GM23248 (cell line): ENCODE measurements around the gene FLT1. TPM values are rescaled to one million over a fixed set of nuclear protein-coding genes. Genes with fewer than 3 reads are reported as not detected.

Experiments
- DNase-seq: peaks from one replicate; pipeline ENCODE4 v3.0.0-alpha.2; 2015
- H2AFZ ChIP-seq: fragments of 200-600 bp; sonication (generic); 2 replicates; pipeline ENCODE4 v1.6.1; 2016; ENCODE audit warnings: antibody characterized with exemption
- H3F3A ChIP-seq: fragments of 200-600 bp; sonication (generic); 2 replicates; pipeline ENCODE4 v1.6.1; 2016; ENCODE audit warnings: mild to moderate bottlenecking, antibody characterized with exemption, mixed run types; ENCODE audit not compliant: insufficient read depth
- H3K27ac ChIP-seq: fragments of 200-600 bp; sonication (generic); 2 replicates; pipeline ENCODE4 v1.5.1; 2016; ENCODE audit warnings: mild to moderate bottlenecking
- H3K27me3 ChIP-seq: fragments of 200-600 bp; sonication (generic); replicated peaks from 2 replicates; pipeline ENCODE4 v1.6.1; 2016; ENCODE audit warnings: mild to moderate bottlenecking; ENCODE audit not compliant: insufficient read depth
- H3K36me3 ChIP-seq: fragments of 200-600 bp; sonication (generic); 2 replicates; pipeline ENCODE4 v1.6.1; 2016; ENCODE audit warnings: low read depth, mild to moderate bottlenecking
- H3K4me1 ChIP-seq: fragments of 200-600 bp; sonication (generic); 2 replicates; pipeline ENCODE4 v1.6.1; 2016; ENCODE audit warnings: mild to moderate bottlenecking; ENCODE audit not compliant: insufficient read depth
- H3K4me2 ChIP-seq: fragments of 200-600 bp; sonication (generic); one replicate; pipeline ENCODE4 v1.6.1; 2016; ENCODE audit warnings: mild to moderate bottlenecking; ENCODE audit not compliant: unreplicated experiment
- H3K4me3 ChIP-seq: fragments of 200-600 bp; sonication (generic); 2 replicates; pipeline ENCODE4 v1.5.1; 2016; ENCODE audit warnings: mild to moderate bottlenecking
- H3K79me2 ChIP-seq: fragments of 200-600 bp; sonication (generic); 2 replicates; pipeline ENCODE4 v1.6.1; 2016; ENCODE audit warnings: mild to moderate bottlenecking; ENCODE audit not compliant: insufficient read depth
- H3K9ac ChIP-seq: fragments of 200-600 bp; sonication (generic); 2 replicates; pipeline ENCODE4 v1.6.1; 2016; ENCODE audit warnings: mild to moderate bottlenecking
- H3K9me2 ChIP-seq: fragments of 200-600 bp; sonication (generic); 2 replicates; pipeline ENCODE4 v1.6.1; 2016; ENCODE audit warnings: mixed run types, mild to moderate bottlenecking, moderate library complexity; ENCODE audit not compliant: insufficient read depth
- H3K9me3 ChIP-seq: fragments of 200-600 bp; sonication (generic); one replicate; pipeline ENCODE4 v1.6.1; 2017; ENCODE audit warnings: low read depth
- H4K20me1 ChIP-seq: fragments of 200-600 bp; sonication (generic); 2 replicates; pipeline ENCODE4 v1.6.0; 2016; ENCODE audit not compliant: insufficient read depth
- EZH2 ChIP-seq: fragments of 200-600 bp; sonication (generic); IDR thresholded peaks from 2 replicates; pipeline ENCODE4 v1.6.1; 2018; ENCODE audit warnings: antibody characterized with exemption, mild to moderate bottlenecking; ENCODE audit not compliant: insufficient read depth, poor library complexity, severe bottlenecking
- EZH2phosphoT487 ChIP-seq: fragments of 200-600 bp; sonication (generic); IDR thresholded peaks from 2 replicates; pipeline ENCODE4 v1.6.1; 2018; ENCODE audit warnings: antibody characterized with exemption, moderate library complexity, mild to moderate bottlenecking, low read depth; ENCODE audit not compliant: insufficient read depth
- WGBS, 2 experiments: methylation state at CpG; one replicate each; pipeline ENCODE4 v1.1.6; 2015 to 2017; ENCODE audit warnings: low lambda C conversion rate in 2 of 2, low coverage in 1 of 2; ENCODE audit errors: missing lambda C conversion rate in 2 of 2; 5-methylcytosine and 5-hydroxymethylcytosine counted together
- in situ Hi-C: fragments of 300-500 bp; cut with MboI; formaldehyde crosslinking; loops from 2 replicates; pipeline ENCODE4 v1.15.0; 2020
- polyA plus RNA-seq: library from polyadenylated mRNA; unstranded; fragments of >200 nt; fragmentation: Nextera tagmentation; extraction: Ambion mirVana; gene quantifications from 2 replicates; pipeline ENCODE4 v1.2.1, GENCODE V29; 2016
- total RNA-seq: library from RNA; depleted of rRNA; stranded (reverse); fragments of >200 nt; shearing (Covaris generic); gene quantifications from 2 replicates; pipeline ENCODE4 v1.2.3, GENCODE V29; 2014

FLT1 gene
- total and polyA plus RNA-seq, 2 experiments from 2014 or later, result 12.9 to 18.6 TPM

- H3K27ac ChIP-seq, result no peak overlapping the region
- no peak overlapping the region for H3K4me3 ChIP-seq
- no peak overlapping the region for H3K4me2 ChIP-seq
Observed at GRCh38 chr13:28510542-28510941, 15.6 kb upstream of the FLT1 start.

GRCh38 chr13:28510066-28510465 lies 15.1 kb upstream of the FLT1 start:
- Histone ChIP-seq H3K4me3 (no peak overlapping the region), H3K36me3 (no peaks in the 10 kb centered on the region), H3K9me2 (no peaks in the 10 kb centered on the region), H3K79me2 (no peaks in the 10 kb centered on the region), H3K27ac (no peak overlapping the region), H3K4me1 (no peaks in the 10 kb centered on the region), H3F3A (no peaks in the 10 kb centered on the region), H3K27me3 (no peaks in the 10 kb centered on the region), H3K4me2 (no peak overlapping the region), H4K20me1 (no peaks in the 10 kb centered on the region), H2AFZ (no peak overlapping the region), H3K9ac (no peak overlapping the region), H3K9me3 (no peaks in the 10 kb centered on the region)
- in situ Hi-C loops, result no loop called here
- DNase-seq, result no peak
- no peak for TF ChIP-seq EZH2
- TF ChIP-seq EZH2phosphoT487, result no peak

More at GRCh38 chr13:28510542-28510941, 15.6 kb upstream of the FLT1 start:
- Histone ChIP-seq H3K9me2 (no peaks in the 10 kb centered on the region), H3K36me3 (no peaks in the 10 kb centered on the region), H3K27me3 (no peaks in the 10 kb centered on the region), H4K20me1 (no peaks in the 10 kb centered on the region), H3K9me3 (no peaks in the 10 kb centered on the region), H3K9ac (no peak overlapping the region), H3K79me2 (no peaks in the 10 kb centered on the region), H3K4me1 (no peaks in the 10 kb centered on the region), H2AFZ (no peak overlapping the region), H3F3A (no peaks in the 10 kb centered on the region)
- WGBS, 2 experiments, result 97 to 100% methylated on average over 1 of the region's 1 CpG
- DNase-seq, result no peak
- no peak for TF ChIP-seq EZH2
- TF ChIP-seq EZH2phosphoT487, result no peak
- in situ Hi-C loops, result no loop called here

- no peak overlapping the region for H3K4me3 ChIP-seq
- no peaks in the 10 kb centered on the region for H3K36me3 ChIP-seq
- H3K27ac ChIP-seq, result no peak overlapping the region
- no peaks in the 10 kb centered on the region for H3K9me3 ChIP-seq
- H3K4me2 ChIP-seq, result no peak overlapping the region
- no peaks in the 10 kb centered on the region for H4K20me1 ChIP-seq
- no peak overlapping the region for H3K9ac ChIP-seq
- H3K9me2 ChIP-seq, result no peaks in the 10 kb centered on the region
- no peak overlapping the region for H2AFZ ChIP-seq
- 38 to 43% methylated on average over 7 of the region's 7 CpGs for WGBS, 2 experiments
- in situ Hi-C loops, result no loop called here
- H3K27me3 ChIP-seq, result no peaks in the 10 kb centered on the region
- no peaks in the 10 kb centered on the region for H3K4me1 ChIP-seq
- H3K79me2 ChIP-seq, result no peaks in the 10 kb centered on the region
- TF ChIP-seq EZH2phosphoT487, result no peak
- TF ChIP-seq EZH2, result no peak
- no peak for DNase-seq
- H3F3A ChIP-seq, result no peaks in the 10 kb centered on the region
Observed at GRCh38 chr13:28505543-28506135, 10.7 kb upstream of the FLT1 start.

GRCh38 chr13:28503182-28503967 lies 8.4 kb upstream of the FLT1 start:
- TF ChIP-seq EZH2phosphoT487 (no peak), EZH2 (no peak)
- DNase-seq, result no peak
- Histone ChIP-seq H3F3A (0 out of 2 replicates have a peak, but pooled peaks cover 6% of the 10 kb centered on the region), H4K20me1 (no peaks in the 10 kb centered on the region), H3K4me1 (no peaks in the 10 kb centered on the region), H2AFZ (no peak overlapping the region), H3K27me3 (no peaks in the 10 kb centered on the region), H3K79me2 (no peaks in the 10 kb centered on the region), H3K36me3 (no peaks in the 10 kb centered on the region), H3K27ac (no peak overlapping the region), H3K9me3 (no peaks in the 10 kb centered on the region), H3K4me2 (no peak overlapping the region), H3K9ac (no peak overlapping the region), H3K9me2 (no peaks in the 10 kb centered on the region), H3K4me3 (no peak overlapping the region)
- 73 to 74% methylated on average over 6 of the region's 6 CpGs for WGBS, 2 experiments
- in situ Hi-C loops, result no loop called here
